NT2/D1 (cell line): ENCODE results near the gene GKAP1.

Experiments used
- SUZ12 ChIP-seq: IDR thresholded peaks from 2 replicates; pipeline ENCODE4 v1.6.1; 2011; ENCODE audit not compliant: insufficient read length, insufficient read depth; ENCODE audit errors: extremely low read depth
- YY1 ChIP-seq: IDR thresholded peaks from 2 replicates; pipeline ENCODE4 v1.6.1; 2011; ENCODE audit not compliant: insufficient read length, insufficient read depth
- ZNF274 ChIP-seq: IDR thresholded peaks from 2 replicates; pipeline ENCODE4 v1.6.1; 2011; ENCODE audit warnings: mild to moderate bottlenecking, low read depth, low read length

- TF ChIP-seq ZNF274 (no peak), YY1 (no peak), SUZ12 (no peak)
Measured at GRCh38 chr9:83701769-83702168, 115.8 kb downstream of the GKAP1 start.
